ENCODE measurements around the gene EXOC4. TPM values are rescaled to one million over a fixed set of nuclear protein-coding genes. Genes with fewer than 3 reads are reported as not detected.
A peak's percentile ranks its signal among the peaks of the same experiment; 100 is the strongest.

EXOC4 gene
- total and polyA plus RNA-seq, 2 of the 13 experiments (the other 11 are each of a cell fraction or from before 2014, with no cell fraction given), result 22.5 to 39.0 TPM

GRCh38 chr7:133742709-133743538 is 490.0 kb downstream of the EXOC4 start:
- no peak for TF ChIP-seq ZNF569 (CRISPR knock-in tag; IDR thresholded peaks at IDR 0.05; ENCODE audit: borderline replicate concordance)
- peak; percentile 64 for TF ChIP-seq STAG1 (CRISPR knock-in tag; IDR thresholded peaks at IDR 0.05)
- TF ChIP-seq, protein P1, sequence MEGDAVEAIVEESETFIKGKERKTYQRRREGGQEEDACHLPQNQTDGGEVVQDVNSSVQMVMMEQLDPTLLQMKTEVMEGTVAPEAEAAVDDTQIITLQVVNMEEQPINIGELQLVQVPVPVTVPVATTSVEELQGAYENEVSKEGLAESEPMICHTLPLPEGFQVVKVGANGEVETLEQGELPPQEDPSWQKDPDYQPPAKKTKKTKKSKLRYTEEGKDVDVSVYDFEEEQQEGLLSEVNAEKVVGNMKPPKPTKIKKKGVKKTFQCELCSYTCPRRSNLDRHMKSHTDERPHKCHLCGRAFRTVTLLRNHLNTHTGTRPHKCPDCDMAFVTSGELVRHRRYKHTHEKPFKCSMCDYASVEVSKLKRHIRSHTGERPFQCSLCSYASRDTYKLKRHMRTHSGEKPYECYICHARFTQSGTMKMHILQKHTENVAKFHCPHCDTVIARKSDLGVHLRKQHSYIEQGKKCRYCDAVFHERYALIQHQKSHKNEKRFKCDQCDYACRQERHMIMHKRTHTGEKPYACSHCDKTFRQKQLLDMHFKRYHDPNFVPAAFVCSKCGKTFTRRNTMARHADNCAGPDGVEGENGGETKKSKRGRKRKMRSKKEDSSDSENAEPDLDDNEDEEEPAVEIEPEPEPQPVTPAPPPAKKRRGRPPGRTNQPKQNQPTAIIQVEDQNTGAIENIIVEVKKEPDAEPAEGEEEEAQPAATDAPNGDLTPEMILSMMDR (CRISPR knock-in tag; IDR thresholded peaks at IDR 0.05), result peak; percentile 47
- TF ChIP-seq SMC3 (IDR thresholded peaks at IDR 0.05; ENCODE audit: low read length), result peak; percentile 58; the same call in 1 of the 2 replicates
- TF ChIP-seq ZNF232 (CRISPR knock-in tag; IDR thresholded peaks at IDR 0.05; ENCODE audit: borderline replicate concordance), result no peak
- FAIRE-seq, result peak; percentile 71
- Histone ChIP-seq H3K4me3 (replicated peaks in 1 of 3; ENCODE audit: insufficient read depth in 1 of 3, low read depth in 2 of 3, low read length in 3 of 3) (no peak overlapping the region), H3K27me3 (ENCODE audit: control insufficient read depth in 1 of 2, insufficient read depth in 2 of 2, low read length in 2 of 2) (no peaks in the 10 kb centered on the region), H3K36me3 (replicated peaks in 1 of 2; ENCODE audit: control insufficient read depth in 1 of 2, insufficient read depth in 2 of 2, low read length in 2 of 2) (no peaks in the 10 kb centered on the region), H2AFZ (ENCODE audit: low read length) (no peak overlapping the region), H4K20me1 (ENCODE audit: insufficient read depth, low read length) (no peaks in the 10 kb centered on the region), H3K79me2 (ENCODE audit: insufficient read depth, low read length) (no peaks in the 10 kb centered on the region), H3K9me3 (ENCODE audit: low read length) (no peaks in the 10 kb centered on the region), H3K9ac (ENCODE audit: insufficient read depth, low read depth, low read length) (no peak overlapping the region), H3K27ac (ENCODE audit: extremely low read length, insufficient read depth, low read length) (no peak overlapping the region), H3K4me1 (ENCODE audit: insufficient read depth, low read length) (peaks cover 10% of the 10 kb centered on the region), H3K4me2 (ENCODE audit: low read depth, low read length) (no peak overlapping the region)
- in situ Hi-C loops (cut with HindIII; ENCODE audit: extremely low pct_ligation_motif_present, low pct_unique_long_range_greater_than_20kb) (no loop called here), intact Hi-C loops (cut with micrococcal nuclease; ENCODE audit: unreplicated experiment) (no loop called here)
- POLR2A ChIA-PET, result no interaction called here
- no peak for DNase-seq (ENCODE audit: low spot score)
- 71% methylated on average over 6 of the region's 6 CpGs for WGBS (ENCODE audit: low lambda C conversion rate)
- no peak; the same call in 2 of the 3 replicates for ATAC-seq
- no TSS peak for BruUV-seq (replicated peaks)
- CTCF ChIA-PET (ENCODE audit: low intra/inter-chr PET ratio, low total read pairs), result no interaction called here

GRCh38 chr7:133744451-133744850 is 491.6 kb downstream of the EXOC4 start:
- POLR2A ChIA-PET, result no interaction called here
- WGBS (ENCODE audit: low lambda C conversion rate), result 91% methylated on average over 3 of the region's 3 CpGs
- Histone ChIP-seq H3K9me3 (ENCODE audit: low read length) (no peaks in the 10 kb centered on the region), H3K36me3 (replicated peaks in 1 of 2; ENCODE audit: control insufficient read depth in 1 of 2, insufficient read depth in 2 of 2, low read length in 2 of 2) (no peaks in the 10 kb centered on the region), H3K27ac (ENCODE audit: extremely low read length, insufficient read depth, low read length) (no peak overlapping the region), H3K27me3 (ENCODE audit: control insufficient read depth in 1 of 2, insufficient read depth in 2 of 2, low read length in 2 of 2) (no peaks in the 10 kb centered on the region), H3K9ac (ENCODE audit: insufficient read depth, low read depth, low read length) (no peak overlapping the region), H2AFZ (ENCODE audit: low read length) (no peak overlapping the region), H3K4me3 (replicated peaks in 1 of 3; ENCODE audit: insufficient read depth in 1 of 3, low read depth in 2 of 3, low read length in 3 of 3) (no peak overlapping the region), H3K4me2 (ENCODE audit: low read depth, low read length) (no peak overlapping the region), H3K79me2 (ENCODE audit: insufficient read depth, low read length) (no peaks in the 10 kb centered on the region), H3K4me1 (ENCODE audit: insufficient read depth, low read length) (peaks cover 10% of the 10 kb centered on the region), H4K20me1 (ENCODE audit: insufficient read depth, low read length) (no peaks in the 10 kb centered on the region)
- BruUV-seq (replicated peaks), result no TSS peak
- FAIRE-seq, result no peak
- ATAC-seq, result no peak
- CTCF ChIA-PET (ENCODE audit: low intra/inter-chr PET ratio, low total read pairs), result no interaction called here
- intact Hi-C loops (cut with micrococcal nuclease; ENCODE audit: unreplicated experiment), result no loop called here
- DNase-seq (ENCODE audit: low spot score), result no peak
- in situ Hi-C loops (cut with HindIII; ENCODE audit: extremely low pct_ligation_motif_present, low pct_unique_long_range_greater_than_20kb), result no loop called here
- TF ChIP-seq ZNF350 (CRISPR knock-in tag; IDR thresholded peaks at IDR 0.05; ENCODE audit: borderline replicate concordance, low read depth) (no peak), CC2D1A (CRISPR knock-in tag; IDR thresholded peaks at IDR 0.05) (no peak), HOXA3 (CRISPR knock-in tag; IDR thresholded peaks at IDR 0.05) (no peak), ZBTB7A (CRISPR knock-in tag; IDR thresholded peaks at IDR 0.05) (no peak), ZNF883 (CRISPR knock-in tag; IDR thresholded peaks at IDR 0.05; ENCODE audit: not compliant biosample characterization) (no peak), ZNF333 (CRISPR knock-in tag; IDR thresholded peaks at IDR 0.05; ENCODE audit: borderline replicate concordance) (no peak), ZBTB3 (CRISPR knock-in tag; IDR thresholded peaks at IDR 0.05; ENCODE audit: borderline replicate concordance, low read depth) (no peak)

Data from HepG2 (cell line).